Measurements from ENCODE around the gene CCL16.

CCL16 gene

GRCh38 chr17:35986643-35987042 lies 5.3 kb upstream of the CCL16 start, which contains the start of gene CCL14:
Gene CCL14, minus strand, starts transcription at chr17:35986729. Its CDS starts 80 bp downstream, at chr17:35986649.
- DNase-seq (ENCODE audit: low read depth, low spot score), result no peak

GRCh38 chr17:35984140-35984539 lies 2.8 kb upstream of the CCL16 start:
- no peak for DNase-seq (ENCODE audit: low read depth, low spot score)

GRCh38 chr17:35982409-35983191 lies 1.3 kb upstream of the CCL16 start:
- no peak for DNase-seq (ENCODE audit: low read depth, low spot score)

- DNase-seq (ENCODE audit: low read depth, low spot score), result no peak
Measured at GRCh38 chr17:35981908-35982330, 622 bp upstream of the CCL16 start.

GRCh38 chr17:35978346-35978745 lies 3.0 kb downstream of the CCL16 start:
- DNase-seq (ENCODE audit: low read depth, low spot score), result no peak

- DNase-seq (ENCODE audit: low read depth, low spot score), result no peak
Measured at GRCh38 chr17:35977509-35977908, 3.8 kb downstream of the CCL16 start.

GRCh38 chr17:35973333-35974260 lies 7.7 kb downstream of the CCL16 start:
- peak; percentile 19 for DNase-seq (ENCODE audit: low read depth, low spot score)

GRCh38 chr17:35972945-35973332 lies 8.4 kb downstream of the CCL16 start:
- no peak for DNase-seq (ENCODE audit: low read depth, low spot score)

GRCh38 chr17:35972535-35972934 lies 8.8 kb downstream of the CCL16 start:
- DNase-seq (ENCODE audit: low read depth, low spot score), result no peak

- no peak for DNase-seq (ENCODE audit: low read depth, low spot score)
Measured at GRCh38 chr17:35972066-35972465, 9.2 kb downstream of the CCL16 start.

- peak; percentile 86 for DNase-seq (ENCODE audit: low read depth, low spot score)
Measured at GRCh38 chr17:35969558-35970380, 11.5 kb downstream of the CCL16 start.

GRCh38 chr17:35968520-35969054 lies 12.7 kb downstream of the CCL16 start:
- DNase-seq (ENCODE audit: low read depth, low spot score), result no peak

GRCh38 chr17:35965272-35965671 lies 16.0 kb downstream of the CCL16 start:
- DNase-seq (ENCODE audit: low read depth, low spot score), result no peak

GRCh38 chr17:35963663-35964062 lies 17.6 kb downstream of the CCL16 start:
- DNase-seq (ENCODE audit: low read depth, low spot score), result no peak

GRCh38 chr17:35953720-35954119 lies 27.6 kb downstream of the CCL16 start:
- no peak for DNase-seq (ENCODE audit: low read depth, low spot score)

- no peak for DNase-seq (ENCODE audit: low read depth, low spot score)
Measured at GRCh38 chr17:35949401-35949800, 31.9 kb downstream of the CCL16 start.

- DNase-seq (ENCODE audit: low read depth, low spot score), result no peak
Measured at GRCh38 chr17:35948092-35948491, 33.2 kb downstream of the CCL16 start.

GRCh38 chr17:35947156-35947585 lies 34.1 kb downstream of the CCL16 start:
- peak; percentile 61 for DNase-seq (ENCODE audit: low read depth, low spot score)

- DNase-seq (ENCODE audit: low read depth, low spot score), result no peak
Measured at GRCh38 chr17:35944151-35944550, 37.1 kb downstream of the CCL16 start.

GRCh38 chr17:35943537-35943936 lies 37.8 kb downstream of the CCL16 start, which contains the start of gene LYZL6:
Gene LYZL6, minus strand, starts transcription at chr17:35943713. Its CDS starts 4,357 bp downstream, at chr17:35939356.
- no peak for DNase-seq (ENCODE audit: low read depth, low spot score)

GRCh38 chr17:35942588-35943186 lies 38.6 kb downstream of the CCL16 start:
- no peak for DNase-seq (ENCODE audit: low read depth, low spot score)

Data from astrocyte of the hippocampus (primary cell).